ENCODE data around the gene CDSN.

GRCh38 chr6:31130751-31131150 is 10.5 kb upstream of the CDSN start:
- TF ChIP-seq CTCF (conservative IDR thresholded peaks at IDR 0.05) (no peak), ZFX (IDR thresholded peaks at IDR 0.05) (no peak)
